HG02884 (cell line): ENCODE measurements around the gene ACTR6.
A peak's percentile ranks its signal among the peaks of the same experiment; 100 is the strongest.
"Not testable (repeated sequence)": the region's sequence is repeated elsewhere in the genome, so short reads cannot be mapped to it uniquely, and the experiment has no call there.

Experiments used
- ATAC-seq: cut with Tn5 transposase; IDR thresholded peaks from one replicate; pipeline ENCODE4 v1.9.1; 2021; ENCODE audit warnings: mild to moderate bottlenecking, moderate library complexity; ENCODE audit not compliant: unreplicated experiment

The ACTR6 gene

GRCh38 chr12:100219328-100220109 lies 18.9 kb downstream of the ACTR6 start:
- no peak for ATAC-seq

GRCh38 chr12:100221523-100221922 lies 20.9 kb downstream of the ACTR6 start:
- no peak for ATAC-seq

GRCh38 chr12:100222173-100222572 lies 21.6 kb downstream of the ACTR6 start:
- not testable (repeated sequence) for ATAC-seq

GRCh38 chr12:100225491-100225890 lies 24.9 kb downstream of the ACTR6 start:
- no peak for ATAC-seq

- ATAC-seq: no peak
Measured at GRCh38 chr12:100229036-100229635, 28.5 kb downstream of the ACTR6 start.

GRCh38 chr12:100229876-100230275 lies 29.3 kb downstream of the ACTR6 start:
- ATAC-seq: no peak

GRCh38 chr12:100231873-100232272 lies 31.3 kb downstream of the ACTR6 start:
- ATAC-seq: not testable (repeated sequence)

- ATAC-seq: no peak
Measured at GRCh38 chr12:100234166-100234565, 33.6 kb downstream of the ACTR6 start.

GRCh38 chr12:100234591-100235304 lies 34.1 kb downstream of the ACTR6 start:
- peak; percentile 55 for ATAC-seq

GRCh38 chr12:100238801-100239200 lies 38.2 kb downstream of the ACTR6 start:
- ATAC-seq: no peak

GRCh38 chr12:100239589-100239988 lies 39.0 kb downstream of the ACTR6 start:
- no peak for ATAC-seq

GRCh38 chr12:100243137-100243536 lies 42.5 kb downstream of the ACTR6 start:
- no peak for ATAC-seq

GRCh38 chr12:100247765-100248164 lies 47.1 kb downstream of the ACTR6 start:
- no peak for ATAC-seq

- ATAC-seq: no peak
Measured at GRCh38 chr12:100248886-100249285, 48.3 kb downstream of the ACTR6 start.

GRCh38 chr12:100249941-100250340 lies 49.3 kb downstream of the ACTR6 start:
- ATAC-seq: no peak

GRCh38 chr12:100251917-100252316 lies 51.3 kb downstream of the ACTR6 start:
- ATAC-seq: no peak

GRCh38 chr12:100253437-100253836 lies 52.8 kb downstream of the ACTR6 start:
- ATAC-seq: no peak

GRCh38 chr12:100254876-100255275 lies 54.3 kb downstream of the ACTR6 start:
- ATAC-seq: no peak

- no peak for ATAC-seq
Measured at GRCh38 chr12:100258127-100258526, 57.5 kb downstream of the ACTR6 start.

- no peak for ATAC-seq
Measured at GRCh38 chr12:100263131-100263530, 62.5 kb downstream of the ACTR6 start.

- ATAC-seq: not testable (repeated sequence)
Measured at GRCh38 chr12:100265107-100265506, 64.5 kb downstream of the ACTR6 start.
